Mesendoderm (in vitro differentiated cells): ENCODE results near the gene CHST11.

Experiments used
- DNase-seq: peaks from one replicate; pipeline ENCODE4 v3.0.0; 2013
- H2AK5ac ChIP-seq: 2 replicates; pipeline ENCODE4 v1.6.1; 2013; ENCODE audit warnings: low read length, inconsistent platforms
- H2BK120ac ChIP-seq: 2 replicates; pipeline ENCODE4 v1.6.1; 2013; ENCODE audit warnings: low read depth, mild to moderate bottlenecking, low read length, moderate library complexity, mixed read lengths
- H2BK15ac ChIP-seq: replicated peaks from 2 replicates; pipeline ENCODE4 v1.6.1; 2013; ENCODE audit warnings: low read depth, mild to moderate bottlenecking, moderate library complexity
- H2BK5ac ChIP-seq: 2 replicates; pipeline ENCODE4 v1.6.1; 2013; ENCODE audit warnings: low read length, inconsistent platforms
- H3K18ac ChIP-seq: 2 replicates; pipeline ENCODE4 v1.6.1; 2013; ENCODE audit warnings: mild to moderate bottlenecking, low read length, mixed read lengths
- H3K23ac ChIP-seq: one replicate; pipeline ENCODE4 v1.6.1; 2013; ENCODE audit warnings: low read length
- H3K27ac ChIP-seq: 2 replicates; pipeline ENCODE4 v1.5.1; 2013; ENCODE audit warnings: low read depth, mild to moderate bottlenecking, inconsistent platforms, low read length, moderate library complexity
- H3K27me3 ChIP-seq: 2 replicates; pipeline ENCODE4 v1.6.1; 2013; ENCODE audit warnings: low read length, control low read depth, mild to moderate bottlenecking, inconsistent platforms; ENCODE audit not compliant: insufficient read depth, poor library complexity
- H3K36me3 ChIP-seq: 2 replicates; pipeline ENCODE4 v1.6.1; 2013; ENCODE audit warnings: low read length, inconsistent platforms; ENCODE audit not compliant: control insufficient read depth, insufficient read depth
- H3K4ac ChIP-seq: one replicate; pipeline ENCODE4 v1.6.1; 2013; ENCODE audit warnings: low read depth, mild to moderate bottlenecking, low read length, moderate library complexity
- H3K4me1 ChIP-seq: 2 replicates; pipeline ENCODE4 v1.6.1; 2013; ENCODE audit warnings: low read depth, low read length, inconsistent platforms; ENCODE audit not compliant: control insufficient read depth
- H3K4me2 ChIP-seq: 2 replicates; pipeline ENCODE4 v1.6.1; 2013; ENCODE audit warnings: low read length
- H3K4me3 ChIP-seq: 2 replicates; pipeline ENCODE4 v1.5.1; 2013; ENCODE audit warnings: mild to moderate bottlenecking, low read length
- H3K56ac ChIP-seq: one replicate; pipeline ENCODE4 v1.6.1; 2013; ENCODE audit warnings: low read length
- H3K79me1 ChIP-seq: 2 replicates; pipeline ENCODE4 v1.6.1; 2013; ENCODE audit warnings: low read length, inconsistent platforms
- H3K79me2 ChIP-seq: 2 replicates; pipeline ENCODE4 v1.6.1; 2013; ENCODE audit warnings: mild to moderate bottlenecking, low read length; ENCODE audit not compliant: control insufficient read depth, insufficient read depth
- H3K9ac ChIP-seq: 2 replicates; pipeline ENCODE4 v1.6.1; 2013; ENCODE audit warnings: low read length, inconsistent platforms
- H4K5ac ChIP-seq: one replicate; pipeline ENCODE4 v1.6.1; 2013; ENCODE audit warnings: low read length
- H4K8ac ChIP-seq: one replicate; pipeline ENCODE4 v1.6.1; 2013; ENCODE audit warnings: low read depth, mild to moderate bottlenecking, control low read depth, low read length, moderate library complexity
- WGBS: extraction: QIAGEN DNeasy Blood & Tissue Kit; methylation state at CpG from one replicate; pipeline ENCODE4 v1.1.7; 2013; ENCODE audit warnings: low lambda C conversion rate, missing lambda C conversion rate; ENCODE audit not compliant: insufficient coverage; ENCODE audit errors: extremely low coverage; 5-methylcytosine and 5-hydroxymethylcytosine counted together

The CHST11 gene

DNA sequence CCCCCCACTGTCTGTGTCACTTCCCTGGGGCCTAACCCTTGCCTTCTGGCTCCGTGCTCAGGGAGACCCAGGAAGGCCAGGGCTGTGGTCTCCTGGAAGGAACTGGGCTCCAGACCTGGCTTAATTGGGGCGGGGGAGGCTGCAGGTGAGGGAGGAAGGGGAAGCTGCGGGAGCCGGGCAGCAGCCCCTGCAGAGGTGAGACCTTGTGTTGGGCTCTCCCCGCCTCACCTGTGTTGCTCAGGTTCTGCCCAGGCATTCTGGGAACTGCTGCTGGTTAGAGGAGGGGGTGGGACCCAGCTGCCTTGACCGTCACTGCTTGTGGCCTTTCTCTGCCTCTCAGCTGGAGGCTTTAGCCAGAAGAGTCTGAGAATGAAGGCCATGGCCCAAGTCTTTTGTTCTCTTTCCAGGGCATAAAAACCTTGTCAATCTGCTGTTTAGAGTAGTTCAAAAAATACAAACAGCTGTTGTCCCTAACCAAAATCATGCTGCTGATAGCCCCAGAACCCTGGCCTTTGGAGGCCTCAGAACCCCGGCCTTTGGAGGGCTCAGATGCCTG lies 247.6 kb downstream of the CHST11 start:
- WGBS: no CpG with 5 or more reads among the region's 7 CpGs
- Histone ChIP-seq H2BK5ac (no peak overlapping the region), H3K9ac (no peak overlapping the region)

DNA sequence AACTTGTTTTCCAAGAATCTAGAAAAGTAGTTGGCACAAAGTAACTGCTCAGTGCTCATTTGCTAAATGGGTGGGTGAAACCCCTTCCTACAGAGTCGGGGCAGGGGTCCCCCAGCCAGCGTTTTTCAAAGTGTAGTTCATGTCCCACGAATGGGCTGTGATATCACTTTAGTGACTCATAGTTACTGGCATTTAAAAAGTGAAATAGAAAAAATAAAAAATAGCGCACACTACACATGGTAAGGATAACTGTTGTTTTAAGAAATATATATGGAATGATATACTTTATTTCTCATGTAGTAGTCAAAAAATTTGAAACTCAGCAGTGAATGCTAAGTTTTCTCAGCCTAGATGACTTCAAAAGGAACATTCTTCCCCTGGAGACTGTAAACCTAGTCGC lies 250.4 kb downstream of the CHST11 start:
- WGBS: no CpG with 5 or more reads among the region's 5 CpGs
- H3K18ac ChIP-seq: no peak overlapping the region

More for the DNA sequence above, 247.6 kb downstream of the CHST11 start:
- Histone ChIP-seq H3K27ac (no peak overlapping the region), H3K18ac (no peak overlapping the region), H3K4ac (no peak overlapping the region), H2BK120ac (no peak overlapping the region), H4K5ac (no peak overlapping the region), H4K8ac (no peak overlapping the region), H2BK15ac (no peak overlapping the region), H3K4me2 (no peak overlapping the region), H3K4me1 (peaks cover 3% of the 10 kb centered on the region), H3K56ac (peak overlapping the region; percentile 28), H3K79me2 (no peaks in the 10 kb centered on the region), H2AK5ac (no peak overlapping the region), H3K4me3 (no peak overlapping the region), H3K36me3 (no peaks in the 10 kb centered on the region), H3K23ac (no peak overlapping the region), H3K79me1 (no peaks in the 10 kb centered on the region), H3K27me3 (no peaks in the 10 kb centered on the region)
- DNase-seq: peak; percentile 37

DNA sequence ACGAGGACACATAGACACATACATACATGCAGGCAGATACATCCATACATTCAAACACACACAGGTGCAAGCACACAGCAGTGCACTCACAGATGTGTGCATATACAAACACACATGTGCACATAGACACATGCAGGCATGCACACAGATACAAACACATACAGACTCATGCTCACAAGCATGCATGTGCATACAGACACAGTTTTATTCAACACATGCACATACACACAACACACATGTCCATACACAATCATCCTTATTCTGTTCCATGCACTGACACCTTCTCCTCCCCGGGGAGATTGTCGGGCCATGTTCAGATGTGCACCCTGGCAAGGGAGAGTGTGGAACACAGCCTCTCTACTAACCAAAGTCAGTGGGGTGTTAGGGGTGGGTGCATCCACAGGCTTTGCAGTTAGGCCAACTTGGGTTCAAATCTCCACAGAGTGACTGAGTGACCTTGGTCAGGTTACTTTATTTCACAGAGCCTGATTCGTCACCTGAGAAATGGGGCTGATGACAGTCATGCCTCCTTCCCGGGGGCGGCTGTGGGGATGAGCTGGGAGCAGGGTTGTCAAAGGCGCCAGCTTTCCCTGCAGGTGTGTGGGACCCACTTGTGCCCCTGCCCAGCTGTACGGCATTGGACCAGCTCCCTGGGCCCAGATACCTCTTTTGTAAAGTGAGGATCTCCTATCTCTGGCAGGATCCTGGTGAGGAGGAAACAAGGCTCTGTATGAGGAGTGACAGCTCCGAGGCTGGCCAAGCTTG lies 251.2 kb downstream of the CHST11 start:
- H2BK15ac ChIP-seq: no peak overlapping the region
- no peaks in the 10 kb centered on the region for H3K79me2 ChIP-seq
- no peaks in the 10 kb centered on the region for H3K79me1 ChIP-seq
- H4K8ac ChIP-seq: no peak overlapping the region
- peaks cover 3% of the 10 kb centered on the region for H3K4me1 ChIP-seq
- WGBS: no CpG with 5 or more reads among the region's 9 CpGs
- no peak overlapping the region for H3K4me2 ChIP-seq
- no peaks in the 10 kb centered on the region for H3K27me3 ChIP-seq
- no peak overlapping the region for H3K9ac ChIP-seq
- no peak overlapping the region for H3K4me3 ChIP-seq
- DNase-seq: no peak
- no peak overlapping the region for H2BK5ac ChIP-seq
- H2BK120ac ChIP-seq: no peak overlapping the region
- no peak overlapping the region for H3K23ac ChIP-seq
- H2AK5ac ChIP-seq: no peak overlapping the region
- no peak overlapping the region for H3K18ac ChIP-seq
- no peak overlapping the region for H3K27ac ChIP-seq
- H4K5ac ChIP-seq: no peak overlapping the region
- no peak overlapping the region for H3K4ac ChIP-seq
- H3K56ac ChIP-seq: no peak overlapping the region
- no peaks in the 10 kb centered on the region for H3K36me3 ChIP-seq

More for the DNA sequence above, 250.4 kb downstream of the CHST11 start:
- H4K8ac ChIP-seq: no peak overlapping the region
- no peak overlapping the region for H2AK5ac ChIP-seq
- DNase-seq: no peak
- no peak overlapping the region for H3K4me3 ChIP-seq
- H2BK15ac ChIP-seq: no peak overlapping the region
- no peaks in the 10 kb centered on the region for H3K27me3 ChIP-seq
- no peak overlapping the region for H2BK5ac ChIP-seq
- no peak overlapping the region for H3K9ac ChIP-seq
- no peak overlapping the region for H3K23ac ChIP-seq
- no peaks in the 10 kb centered on the region for H3K79me1 ChIP-seq
- no peak overlapping the region for H3K56ac ChIP-seq
- no peaks in the 10 kb centered on the region for H3K36me3 ChIP-seq
- H2BK120ac ChIP-seq: no peak overlapping the region
- H3K79me2 ChIP-seq: no peaks in the 10 kb centered on the region
- no peak overlapping the region for H3K4ac ChIP-seq
- no peak overlapping the region for H4K5ac ChIP-seq
- no peak overlapping the region for H3K4me2 ChIP-seq
- peaks cover 3% of the 10 kb centered on the region for H3K4me1 ChIP-seq
- no peak overlapping the region for H3K27ac ChIP-seq

DNA sequence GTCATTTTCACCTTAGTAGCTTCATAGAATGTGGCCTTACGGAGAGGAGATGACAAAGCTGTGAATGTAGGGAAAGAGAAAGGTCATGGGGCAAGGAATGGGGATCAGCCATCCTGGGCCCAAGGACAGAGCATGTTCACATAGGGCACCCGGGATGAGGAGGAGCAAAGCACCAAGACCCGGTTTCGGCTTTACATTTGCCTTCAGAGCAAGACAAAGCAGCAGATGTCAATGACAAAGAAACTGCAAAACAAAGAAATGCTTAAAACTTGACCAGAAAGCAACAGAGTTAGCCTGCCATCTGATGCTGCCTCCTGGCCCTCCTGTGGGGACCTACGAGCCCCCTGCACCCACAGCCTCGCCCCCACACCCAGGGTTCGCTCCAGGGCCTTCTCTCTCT lies 252.1 kb downstream of the CHST11 start:
- no peak overlapping the region for H3K9ac ChIP-seq
- H2BK5ac ChIP-seq: no peak overlapping the region
- H3K4ac ChIP-seq: no peak overlapping the region
- no peak overlapping the region for H3K18ac ChIP-seq
- no peak overlapping the region for H4K8ac ChIP-seq
- no peak overlapping the region for H4K5ac ChIP-seq
- no peak for DNase-seq
- no peak overlapping the region for H3K56ac ChIP-seq
- H3K27ac ChIP-seq: no peak overlapping the region
- H3K79me1 ChIP-seq: no peaks in the 10 kb centered on the region
- no peak overlapping the region for H3K4me3 ChIP-seq
- no peaks in the 10 kb centered on the region for H3K79me2 ChIP-seq
- no peak overlapping the region for H3K4me2 ChIP-seq
- no peak overlapping the region for H2BK15ac ChIP-seq
- H3K23ac ChIP-seq: no peak overlapping the region
- H3K27me3 ChIP-seq: no peaks in the 10 kb centered on the region
- H3K36me3 ChIP-seq: no peaks in the 10 kb centered on the region
- no CpG with 5 or more reads among the region's 7 CpGs for WGBS
- no peak overlapping the region for H2AK5ac ChIP-seq
- peaks cover 5% of the 10 kb centered on the region for H3K4me1 ChIP-seq
- no peak overlapping the region for H2BK120ac ChIP-seq

DNA sequence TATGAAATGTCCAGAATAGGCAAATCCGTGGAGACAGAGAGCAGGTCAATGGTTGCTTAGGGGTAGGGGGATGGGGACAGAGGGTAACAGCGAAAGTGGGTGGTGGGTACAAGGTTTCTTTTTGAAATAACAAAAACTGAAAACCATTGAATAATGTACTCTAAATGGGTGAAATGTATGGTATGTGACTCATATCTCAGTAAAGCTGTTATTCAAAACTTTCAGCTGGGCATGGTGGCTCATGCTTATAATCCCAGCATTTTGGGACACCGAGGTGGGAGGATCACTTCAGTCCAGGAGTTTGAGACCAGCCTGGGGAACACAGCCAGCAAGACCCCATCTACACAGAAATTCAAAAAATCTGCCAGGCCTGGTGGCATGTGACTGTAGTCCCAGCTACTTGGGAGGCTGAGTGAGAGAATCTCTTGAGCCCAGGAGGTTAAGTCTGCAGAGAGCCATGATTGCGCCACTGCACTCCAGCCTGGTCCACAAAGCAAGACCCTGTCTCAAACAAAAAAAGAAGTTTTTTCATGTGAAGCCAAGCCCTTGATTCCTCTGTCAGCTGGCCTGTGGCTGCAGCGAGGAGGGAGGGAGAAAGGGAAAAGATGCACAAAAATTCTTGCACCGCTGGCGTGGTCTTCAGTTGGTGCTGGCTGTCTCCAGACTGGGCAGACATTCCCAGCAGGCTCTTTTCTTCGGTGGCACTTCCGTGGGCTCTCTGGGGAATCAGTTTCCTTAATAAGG lies 253.1 kb downstream of the CHST11 start:
- no peak overlapping the region for H3K18ac ChIP-seq
- H3K56ac ChIP-seq: no peak overlapping the region
- no peak overlapping the region for H3K9ac ChIP-seq
- H3K36me3 ChIP-seq: no peaks in the 10 kb centered on the region
- H4K8ac ChIP-seq: no peak overlapping the region
- H2BK120ac ChIP-seq: no peak overlapping the region
- no peak overlapping the region for H2BK15ac ChIP-seq
- H3K27ac ChIP-seq: no peak overlapping the region
- peaks cover 2% of the 10 kb centered on the region for H3K4me1 ChIP-seq
- H3K79me1 ChIP-seq: no peaks in the 10 kb centered on the region
- WGBS: no CpG with 5 or more reads among the region's 9 CpGs
- no peak overlapping the region for H3K23ac ChIP-seq
- no peaks in the 10 kb centered on the region for H3K79me2 ChIP-seq
- no peak overlapping the region for H2AK5ac ChIP-seq
- no peak overlapping the region for H2BK5ac ChIP-seq
- H3K27me3 ChIP-seq: no peaks in the 10 kb centered on the region
- H3K4me2 ChIP-seq: no peak overlapping the region
- H3K4ac ChIP-seq: no peak overlapping the region
- H4K5ac ChIP-seq: no peak overlapping the region
- no peak for DNase-seq
- no peak overlapping the region for H3K4me3 ChIP-seq
